ENCODE data around the gene TNNT3. TPM values are rescaled to one million over a fixed set of nuclear protein-coding genes. Genes with fewer than 3 reads are reported as not detected.
"Not testable (repeated sequence)": the region's sequence is repeated elsewhere in the genome, so short reads cannot be mapped to it uniquely, and the experiment has no call there.

Gene TNNT3
- total RNA-seq, 1 donor = 5.1 TPM

DNA sequence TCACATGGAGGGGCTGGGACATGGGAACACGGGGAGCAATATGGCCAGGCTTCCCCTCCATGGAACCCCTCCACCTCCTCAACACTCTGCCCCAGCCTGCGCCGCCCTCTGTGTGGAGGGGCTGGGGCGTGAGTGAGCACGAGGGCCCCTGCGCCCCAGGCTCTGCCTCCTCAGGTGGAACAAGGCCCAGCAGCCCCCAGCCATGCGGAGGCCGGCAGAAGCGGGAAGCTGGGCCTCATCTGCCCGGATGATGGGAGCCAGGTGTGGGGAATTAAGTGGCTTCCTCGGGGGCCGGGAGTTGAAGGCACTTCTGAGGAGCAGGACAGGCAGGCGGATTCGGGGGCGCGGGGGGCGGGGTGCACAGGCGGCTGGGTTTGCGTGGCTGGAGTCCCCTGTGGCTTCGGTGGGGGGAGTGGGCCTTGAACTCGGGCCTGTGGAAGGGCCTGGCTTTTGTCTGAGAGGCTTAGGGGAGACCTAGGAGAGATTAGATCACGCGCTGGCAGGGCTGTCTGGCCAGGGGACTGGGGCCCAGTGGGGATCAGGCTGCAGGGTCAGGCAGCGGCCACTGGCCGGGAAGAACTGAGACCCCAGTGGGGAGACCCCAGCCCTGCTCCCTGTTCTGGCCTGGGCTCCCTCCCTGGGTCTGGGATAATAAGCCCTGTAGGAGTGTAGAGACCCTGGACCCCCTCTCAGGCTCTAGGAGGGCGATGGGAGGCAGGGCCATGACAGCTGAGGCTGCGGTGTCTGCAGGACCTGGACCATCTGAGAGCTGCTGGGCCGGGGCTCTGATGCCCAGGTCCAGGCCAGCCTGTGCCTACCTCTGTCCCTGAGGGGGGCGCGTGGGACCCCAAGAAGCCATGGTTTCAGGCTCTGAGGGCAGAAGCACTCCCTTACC lies 41.1 kb upstream of the TNNT3 start:
- Histone ChIP-seq H3K27me3 (ENCODE audit: insufficient read depth, low read length) (no peaks in the 10 kb centered on the region), H3K9me3 (ENCODE audit: low read depth, low read length) (no peaks in the 10 kb centered on the region), H3K4me3 (ENCODE audit: low read length) (no peak overlapping the region), H3K4me1 (ENCODE audit: insufficient read depth, low read length) (peaks cover 58% of the 10 kb centered on the region)

DNA sequence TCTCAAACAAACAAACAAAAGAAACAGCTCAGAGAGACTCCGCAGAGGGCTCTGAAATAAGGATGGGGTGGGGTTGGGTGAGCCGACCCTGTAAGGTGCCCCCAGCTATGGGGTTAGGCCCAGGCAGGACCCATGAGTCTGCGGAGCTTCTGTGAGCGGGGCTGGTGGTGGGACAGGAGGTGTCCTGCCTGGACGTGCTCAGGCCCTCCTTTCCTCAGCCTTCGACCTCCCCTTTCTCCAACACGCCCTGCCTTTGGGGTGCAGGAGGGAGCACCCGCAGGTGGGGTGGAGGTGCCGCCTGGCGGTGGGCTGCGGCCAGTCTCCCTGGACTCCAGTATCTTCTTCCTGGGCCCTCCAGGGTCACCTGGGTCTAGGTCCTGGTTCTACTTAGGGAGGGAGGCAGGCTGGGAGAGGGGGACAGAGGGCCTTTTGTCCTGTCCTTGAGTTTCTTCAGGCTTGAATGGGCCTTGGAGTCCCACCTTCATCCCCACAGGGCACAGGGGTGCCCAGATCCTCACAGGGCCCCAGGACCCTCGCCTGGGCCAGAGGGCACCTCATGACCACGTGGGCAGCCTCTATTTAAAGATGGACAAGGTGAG lies 40.1 kb upstream of the TNNT3 start:
- Histone ChIP-seq H3K9me3 (ENCODE audit: low read depth, low read length) (no peaks in the 10 kb centered on the region), H3K4me1 (ENCODE audit: insufficient read depth, low read length) (peaks cover 58% of the 10 kb centered on the region), H3K27me3 (ENCODE audit: insufficient read depth, low read length) (no peaks in the 10 kb centered on the region), H3K4me3 (ENCODE audit: low read length) (no peak overlapping the region)

DNA sequence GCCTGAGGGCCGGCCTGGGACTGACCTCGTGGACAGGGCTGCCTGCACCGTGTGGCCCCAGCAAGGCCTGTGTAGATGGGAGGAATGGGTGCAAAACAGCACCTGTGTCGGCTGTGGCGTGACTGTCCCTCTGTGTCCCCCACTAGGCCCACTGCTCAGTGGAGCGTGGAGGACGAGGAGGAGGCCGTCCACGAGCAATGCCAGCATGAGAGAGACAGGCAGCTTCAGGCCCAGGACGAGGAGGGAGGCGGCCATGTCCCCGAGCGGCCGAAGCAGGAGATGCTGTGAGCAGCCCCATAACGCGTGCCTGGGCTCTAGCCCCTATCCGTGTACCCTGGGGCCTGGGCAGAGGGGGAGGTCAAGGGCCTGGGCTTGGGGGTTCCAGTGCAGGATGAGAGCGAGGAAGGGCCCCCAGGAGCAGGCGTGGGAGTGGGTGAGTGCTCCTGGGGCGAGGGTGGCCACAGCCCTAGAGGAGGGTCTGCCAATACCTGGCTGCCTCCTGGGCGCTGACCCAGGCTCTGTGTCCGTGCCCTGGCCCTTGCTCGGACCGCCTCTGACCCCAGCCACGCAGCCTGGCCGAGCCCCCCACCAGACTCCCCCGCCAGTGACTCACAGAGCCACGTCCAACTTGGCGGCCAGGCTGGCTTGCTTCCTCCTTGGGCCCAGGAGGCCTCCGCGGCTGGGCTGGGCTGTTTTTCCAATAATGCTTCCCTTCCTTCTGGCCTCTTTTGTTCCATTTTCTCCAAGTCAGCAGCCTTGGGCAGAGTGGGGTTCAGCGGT lies 39.4 kb upstream of the TNNT3 start:
- Histone ChIP-seq H3K27me3 (ENCODE audit: insufficient read depth, low read length) (no peaks in the 10 kb centered on the region), H3K4me1 (ENCODE audit: insufficient read depth, low read length) (peaks cover 53% of the 10 kb centered on the region), H3K4me3 (ENCODE audit: low read length) (no peak overlapping the region)

GRCh38 chr11:1880746-1881441 lies 38.6 kb upstream of the TNNT3 start:
- Histone ChIP-seq H3K27me3 (ENCODE audit: insufficient read depth, low read length) (no peaks in the 10 kb centered on the region), H3K9me3 (ENCODE audit: low read depth, low read length) (no peaks in the 10 kb centered on the region), H3K4me1 (ENCODE audit: insufficient read depth, low read length) (peaks cover 49% of the 10 kb centered on the region), H3K4me3 (ENCODE audit: low read length) (no peak overlapping the region)

More for the DNA sequence above, 39.4 kb upstream of the TNNT3 start:
- H3K9me3 ChIP-seq (ENCODE audit: low read depth, low read length) = no peaks in the 10 kb centered on the region

GRCh38 chr11:1881442-1882264 lies 37.9 kb upstream of the TNNT3 start:
- no peaks in the 10 kb centered on the region for H3K27me3 ChIP-seq (ENCODE audit: insufficient read depth, low read length)
- H3K9me3 ChIP-seq (ENCODE audit: low read depth, low read length) = no peaks in the 10 kb centered on the region
- peaks cover 41% of the 10 kb centered on the region for H3K4me1 ChIP-seq (ENCODE audit: insufficient read depth, low read length)
- no peak overlapping the region for H3K4me3 ChIP-seq (ENCODE audit: low read length)

DNA sequence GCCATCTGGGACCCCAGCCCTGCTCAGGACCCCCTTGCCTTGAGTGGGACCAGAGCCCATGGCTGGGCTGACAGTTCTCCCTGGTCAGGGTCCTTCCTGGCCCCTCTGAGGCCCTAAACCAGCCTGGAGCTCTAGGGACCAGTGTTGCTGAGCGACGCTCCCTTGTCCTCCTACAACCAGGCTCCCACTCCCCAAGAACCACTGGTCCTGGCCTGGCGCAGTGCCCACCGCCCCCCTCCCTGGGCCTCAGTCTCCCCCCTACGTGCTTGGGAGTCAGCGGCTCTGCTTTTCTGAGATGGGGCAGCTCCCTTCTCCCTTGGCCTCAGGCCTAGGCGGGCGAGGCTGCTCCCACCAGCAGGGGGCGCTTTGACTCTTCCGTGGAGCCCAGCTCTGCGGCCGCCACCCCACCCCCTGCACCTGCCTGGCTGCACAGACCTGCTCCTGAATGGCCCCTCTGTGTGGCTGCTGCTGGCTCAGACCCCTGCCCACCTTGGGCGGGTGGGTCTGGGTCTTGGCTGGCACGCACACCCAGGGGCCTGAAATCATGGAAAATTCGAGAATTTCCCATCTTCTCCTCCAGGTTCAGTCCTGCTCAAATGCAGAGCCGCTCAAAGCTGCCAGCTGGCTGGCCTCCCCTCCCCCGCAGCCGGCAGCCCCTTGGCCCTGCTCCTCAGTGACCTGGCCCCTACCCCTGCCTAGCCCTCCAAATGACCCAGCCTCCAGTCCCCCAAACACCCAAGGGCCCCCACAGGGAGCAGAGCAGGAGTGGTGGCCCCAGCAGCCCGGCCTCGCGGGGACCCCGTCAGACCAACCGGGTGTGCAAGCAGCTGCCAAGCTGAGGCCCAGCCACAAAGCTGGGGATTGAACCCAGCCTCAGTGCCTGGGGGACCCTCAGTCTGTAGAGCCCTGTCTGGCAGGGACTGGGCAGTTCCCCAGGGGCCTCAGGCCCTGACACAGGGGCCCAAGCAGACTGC lies 37.0 kb upstream of the TNNT3 start:
- H3K9me3 ChIP-seq (ENCODE audit: low read depth, low read length) = no peaks in the 10 kb centered on the region
- no peaks in the 10 kb centered on the region for H3K27me3 ChIP-seq (ENCODE audit: insufficient read depth, low read length)
- peaks cover 41% of the 10 kb centered on the region for H3K4me1 ChIP-seq (ENCODE audit: insufficient read depth, low read length)
- H3K4me3 ChIP-seq (ENCODE audit: low read length) = no peak overlapping the region

- H3K4me3 ChIP-seq (ENCODE audit: low read length) = no peak overlapping the region
- peaks cover 49% of the 10 kb centered on the region for H3K4me1 ChIP-seq (ENCODE audit: insufficient read depth, low read length)
- H3K9me3 ChIP-seq (ENCODE audit: low read depth, low read length) = no peaks in the 10 kb centered on the region
- H3K27me3 ChIP-seq (ENCODE audit: insufficient read depth, low read length) = no peaks in the 10 kb centered on the region
These were observed 35.9 kb upstream of the TNNT3 start for GRCh38 chr11:1883346-1884302.

DNA sequence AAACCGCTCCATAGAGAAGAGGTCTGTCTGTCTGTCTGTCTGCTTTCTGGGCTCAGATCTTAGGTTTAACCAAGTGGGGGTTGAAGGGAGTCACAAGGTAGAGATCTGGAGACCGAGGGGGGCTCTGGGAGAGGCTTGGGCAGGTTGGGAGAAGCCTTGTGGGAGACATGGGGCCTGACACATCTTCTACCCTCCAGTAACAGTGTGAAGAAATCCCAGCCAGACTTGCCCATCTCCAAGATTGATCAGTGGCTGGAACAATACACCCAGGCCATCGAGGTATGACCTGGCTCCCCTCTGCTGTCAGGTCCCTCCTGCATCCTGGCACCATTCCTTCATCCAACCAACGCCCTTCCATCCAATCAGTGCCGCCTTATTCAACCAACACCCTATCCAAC lies 35.2 kb upstream of the TNNT3 start:
- no peak overlapping the region for H3K4me3 ChIP-seq (ENCODE audit: low read length)
- no peaks in the 10 kb centered on the region for H3K9me3 ChIP-seq (ENCODE audit: low read depth, low read length)
- H3K4me1 ChIP-seq (ENCODE audit: insufficient read depth, low read length) = peaks cover 53% of the 10 kb centered on the region
- H3K27me3 ChIP-seq (ENCODE audit: insufficient read depth, low read length) = no peaks in the 10 kb centered on the region

GRCh38 chr11:1886551-1886950 lies 33.0 kb upstream of the TNNT3 start:
- not testable (repeated sequence) for H3K4me3 ChIP-seq (ENCODE audit: low read length); H3K27me3 ChIP-seq (ENCODE audit: insufficient read depth, low read length); H3K9me3 ChIP-seq (ENCODE audit: low read depth, low read length)
- peaks cover 54% of the 10 kb centered on the region for H3K4me1 ChIP-seq (ENCODE audit: insufficient read depth, low read length)

DNA sequence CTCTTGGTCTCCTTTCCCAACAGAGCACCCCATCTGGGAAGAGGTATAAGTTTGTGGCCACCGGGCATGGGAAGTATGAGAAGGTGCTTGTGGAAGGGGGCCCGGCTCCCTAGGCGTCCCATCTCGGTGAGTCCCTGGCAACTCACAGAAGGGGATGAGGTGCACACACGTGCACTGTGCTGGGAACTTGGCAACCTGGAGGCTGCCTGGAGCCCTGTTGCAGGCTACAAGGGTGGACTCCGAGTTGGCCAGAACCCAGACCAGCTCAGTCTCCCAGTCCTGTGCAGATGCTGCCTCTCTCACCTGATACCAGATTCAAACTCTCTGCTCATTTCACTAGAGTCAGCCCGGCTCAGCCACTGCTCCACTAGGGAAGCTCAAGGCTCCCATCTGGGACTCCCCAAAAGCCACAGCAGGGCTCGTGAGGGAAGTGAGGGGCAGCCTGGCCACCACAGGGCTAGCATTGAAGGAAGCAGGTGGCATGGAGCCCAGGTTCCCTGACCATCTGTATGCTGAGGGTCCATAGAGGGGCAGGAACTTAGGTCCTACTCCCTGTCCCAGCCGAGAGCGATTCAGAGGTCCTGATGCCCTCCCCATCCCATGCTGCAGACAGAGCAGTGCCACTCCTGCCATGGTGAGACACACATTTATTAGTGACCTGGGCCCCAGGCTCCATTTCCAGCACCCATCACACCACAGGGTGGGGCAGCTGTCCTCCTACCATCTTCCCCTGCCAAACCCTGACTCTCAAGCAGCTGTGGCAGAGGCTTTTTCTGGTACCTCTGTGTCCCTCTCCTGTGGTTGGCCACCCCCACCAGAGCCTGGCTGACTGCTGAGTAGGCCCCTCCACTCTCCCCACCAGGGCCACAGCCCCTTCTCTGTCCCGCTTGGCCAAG lies 31.8 kb upstream of the TNNT3 start:
- Histone ChIP-seq H3K4me3 (ENCODE audit: low read length) (no peak overlapping the region), H3K4me1 (ENCODE audit: insufficient read depth, low read length) (peaks cover 47% of the 10 kb centered on the region), H3K27me3 (ENCODE audit: insufficient read depth, low read length) (no peaks in the 10 kb centered on the region), H3K9me3 (ENCODE audit: low read depth, low read length) (no peaks in the 10 kb centered on the region)

DNA sequence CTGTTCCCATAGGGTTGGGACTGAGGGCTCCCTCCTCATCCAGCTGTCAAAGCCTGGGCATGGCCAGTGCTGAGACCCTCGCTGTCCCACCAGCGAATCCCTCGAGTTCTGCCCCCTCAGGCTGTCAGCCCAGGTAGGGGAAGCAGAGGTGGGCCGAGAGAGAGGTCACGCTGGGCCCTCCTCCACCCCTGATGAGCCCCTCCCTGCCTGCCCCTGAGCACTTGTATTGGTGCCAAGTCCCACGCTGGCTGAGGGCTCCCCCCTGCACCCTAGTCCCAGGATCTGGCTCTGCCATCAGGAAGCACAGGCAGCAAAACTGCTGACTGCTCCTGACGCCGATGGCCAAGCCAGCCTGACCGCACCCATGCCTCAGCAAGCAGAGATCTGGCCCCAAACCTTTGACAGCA lies 31.2 kb upstream of the TNNT3 start:
- no peak overlapping the region for H3K4me3 ChIP-seq (ENCODE audit: low read length)
- H3K4me1 ChIP-seq (ENCODE audit: insufficient read depth, low read length) = peaks cover 47% of the 10 kb centered on the region
- H3K9me3 ChIP-seq (ENCODE audit: low read depth, low read length) = no peaks in the 10 kb centered on the region
- H3K27me3 ChIP-seq (ENCODE audit: insufficient read depth, low read length) = no peaks in the 10 kb centered on the region

GRCh38 chr11:1888811-1889210 lies 30.7 kb upstream of the TNNT3 start:
- Histone ChIP-seq H3K4me1 (ENCODE audit: insufficient read depth, low read length) (peaks cover 47% of the 10 kb centered on the region), H3K9me3 (ENCODE audit: low read depth, low read length) (no peaks in the 10 kb centered on the region), H3K27me3 (ENCODE audit: insufficient read depth, low read length) (no peaks in the 10 kb centered on the region), H3K4me3 (ENCODE audit: low read length) (no peak overlapping the region)
